Fibroblast of upper back skin (primary cell): ENCODE results near the gene MAP4K4.
A peak's percentile ranks its signal among the peaks of the same experiment; 100 is the strongest.

Experiments
- DNase-seq: peaks from one replicate; pipeline ENCODE4 v3.0.0-alpha.2; 2013

MAP4K4 gene

GRCh38 chr2:101724125-101724474 is 26.6 kb downstream of the MAP4K4 start:
- no peak for DNase-seq

GRCh38 chr2:101725038-101725437 is 27.5 kb downstream of the MAP4K4 start:
- DNase-seq: no peak

- no peak for DNase-seq
Measured at GRCh38 chr2:101725515-101726192, 28.1 kb downstream of the MAP4K4 start.

- no peak for DNase-seq
Measured at GRCh38 chr2:101728865-101729264, 31.4 kb downstream of the MAP4K4 start.

- no peak for DNase-seq
Measured at GRCh38 chr2:101729521-101730190, 32.1 kb downstream of the MAP4K4 start.

GRCh38 chr2:101731221-101732054 is 33.9 kb downstream of the MAP4K4 start:
- no peak for DNase-seq

GRCh38 chr2:101732199-101732598 is 34.7 kb downstream of the MAP4K4 start:
- DNase-seq: no peak

GRCh38 chr2:101732773-101733256 is 35.3 kb downstream of the MAP4K4 start:
- DNase-seq: no peak

- no peak for DNase-seq
Measured at GRCh38 chr2:101733257-101733993, 35.9 kb downstream of the MAP4K4 start.

GRCh38 chr2:101734505-101735165 is 37.1 kb downstream of the MAP4K4 start:
- DNase-seq: no peak

GRCh38 chr2:101735166-101735533 is 37.6 kb downstream of the MAP4K4 start:
- DNase-seq: no peak

GRCh38 chr2:101736233-101736632 is 38.7 kb downstream of the MAP4K4 start:
- no peak for DNase-seq

GRCh38 chr2:101736861-101737291 is 39.4 kb downstream of the MAP4K4 start:
- peak; percentile 77 for DNase-seq

- no peak for DNase-seq
Measured at GRCh38 chr2:101737478-101738255, 40.2 kb downstream of the MAP4K4 start.

GRCh38 chr2:101738649-101739048 is 41.1 kb downstream of the MAP4K4 start:
- no peak for DNase-seq

- DNase-seq: no peak
Measured at GRCh38 chr2:101740555-101740964, 43.1 kb downstream of the MAP4K4 start.

- DNase-seq: no peak
Measured at GRCh38 chr2:101741775-101742520, 44.4 kb downstream of the MAP4K4 start.

GRCh38 chr2:101742547-101742946 is 45.0 kb downstream of the MAP4K4 start:
- DNase-seq: no peak

GRCh38 chr2:101743288-101743687 is 45.8 kb downstream of the MAP4K4 start:
- no peak for DNase-seq

- DNase-seq: no peak
Measured at GRCh38 chr2:101744832-101745231, 47.3 kb downstream of the MAP4K4 start.
